K562 (cell line): ENCODE data around the gene ZBTB18. TPM values are rescaled to one million over a fixed set of nuclear protein-coding genes. Genes with fewer than 3 reads are reported as not detected.

Experiments
- ARID3A ChIP-seq: IDR thresholded peaks from 2 replicates; pipeline ENCODE4 v1.6.1; 2012; ENCODE audit warnings: low read depth, low read length, improper control_type of control experiment, borderline replicate concordance
- ARNT ChIP-seq, 2 experiments: fragments of 450-650 bp; IDR thresholded peaks; 2 replicates each; pipeline ENCODE4 v1.6.1; 2016; ENCODE audit warnings: mild to moderate bottlenecking in 1 of 2
- EGR1 ChIP-seq: fragments of 450-650 bp; conservative IDR thresholded peaks from 2 replicates; pipeline ENCODE4 v1.6.1; 2017; ENCODE audit warnings: mild to moderate bottlenecking
- HMGN3 ChIP-seq: IDR thresholded peaks from 2 replicates; pipeline ENCODE4 v1.6.1; 2011; ENCODE audit warnings: borderline replicate concordance, low read depth, mild to moderate bottlenecking, mixed read lengths, low read length; ENCODE audit not compliant: insufficient read length; ENCODE audit errors: extremely low read depth
- HOXB6 ChIP-seq: fragments of 250-450 bp; sonication (Bioruptor Pico); IDR thresholded peaks from 2 replicates; pipeline ENCODE4 v1.5.1; 2022; ENCODE audit warnings: mild to moderate bottlenecking, borderline replicate concordance
- MCM5 ChIP-seq: fragments of 450-650 bp; IDR thresholded peaks from 2 replicates; pipeline ENCODE4 v1.6.1; 2016; ENCODE audit warnings: low read depth
- MYNN ChIP-seq, 2 experiments: sonication (generic); formaldehyde crosslinking in 1 of 2; IDR thresholded peaks; 2 replicates each; pipeline versions ENCODE4 v1.5.0 to v1.6.1; 2016 to 2020; ENCODE audit warnings: antibody characterized with exemption in 1 of 2, missing genetic modification reagents in 1 of 2
- NCOR1 ChIP-seq: fragments of 450-650 bp; IDR thresholded peaks from 2 replicates; pipeline ENCODE4 v1.6.1; 2016; ENCODE audit warnings: mild to moderate bottlenecking, moderate library complexity
- POLR2G ChIP-seq: fragments of 200-400 bp; formaldehyde crosslinking; IDR thresholded peaks from 2 replicates; pipeline ENCODE4 v1.6.1; 2017; ENCODE audit warnings: low read depth, mild to moderate bottlenecking, antibody characterized with exemption, low read length, moderate library complexity
- RNF2 ChIP-seq: sonication (generic); IDR thresholded peaks from 2 replicates; pipeline ENCODE4 v1.6.1; 2016
- SMARCC2 ChIP-seq: fragments of 450-650 bp; IDR thresholded peaks from 2 replicates; pipeline ENCODE4 v1.6.1; 2017; ENCODE audit warnings: antibody characterized with exemption, moderate library complexity, mild to moderate bottlenecking, low read depth
- YBX1 ChIP-seq: fragments of 450-650 bp; IDR thresholded peaks from 2 replicates; pipeline ENCODE4 v1.7.1; 2016; ENCODE audit warnings: mild to moderate bottlenecking
- YY1 ChIP-seq, 3 experiments: IDR thresholded peaks; 2 replicates each; pipeline ENCODE4 v1.6.1; 2011; ENCODE audit warnings: low read length in 2 of 3, mild to moderate bottlenecking in 2 of 3, moderate library complexity in 2 of 3, borderline replicate concordance in 1 of 3, control low read depth in 1 of 3, low read depth in 1 of 3; ENCODE audit not compliant: insufficient read depth in 3 of 3, insufficient replicate concordance in 2 of 3, control insufficient read depth in 1 of 3, insufficient read length in 1 of 3; ENCODE audit errors: extremely low read depth in 1 of 3
- ZNF324 ChIP-seq: fragments of 250-450 bp; sonication (Bioruptor Pico); IDR thresholded peaks from 2 replicates; pipeline ENCODE4 v1.4.0; 2020; ENCODE audit warnings: mild to moderate bottlenecking
- ZNF639 ChIP-seq, 2 experiments: fragments of 200-800 bp in 1 of 2; sonication (Bioruptor generic) in 1 of 2; sonication (generic) in 1 of 2; formaldehyde crosslinking in 1 of 2; IDR thresholded peaks in 1 of 2; conservative IDR thresholded peaks in 1 of 2; 2 replicates each; pipeline versions ENCODE4 v1.5.0 to v1.6.1; 2016 to 2020; ENCODE audit warnings: missing compliant biosample characterization in 1 of 2, missing genetic modification characterization in 1 of 2, missing genetic modification reagents in 1 of 2
- polyA plus RNA-seq, 8 experiments: library from polyadenylated mRNA; depleted of rRNA in 4 of 8; stranded (reverse) in 5 of 8; unstranded in 3 of 8; fragments of >200 nt; fragmentation: Nextera tagmentation in 2 of 8; fragmentation: Illumina TruSeq in 1 of 8; extraction: Ambion mirVana in 2 of 8; extraction: Trizol in 1 of 8; gene quantifications; 2 replicates each; pipeline versions ENCODE4 v1.2.1 to v1.2.3, GENCODE V29; 2011 to 2014; ENCODE audit warnings: inconsistent platforms in 1 of 8, missing spikeins in 1 of 8
- total RNA-seq, 7 experiments: library from RNA; depleted of rRNA in 6 of 7; stranded (reverse); fragments of >200 nt in 6 of 7; fragmentation: Illumina TruSeq in 2 of 7; extraction: Trizol in 2 of 7; gene quantifications; 2 replicates each; pipeline versions ENCODE4 v1.2.1 to v1.2.3, GENCODE V29; 2011 to 2021; ENCODE audit warnings: low replicate concordance in 1 of 7

The ZBTB18 gene
- total and polyA plus RNA-seq, 9 of the 15 experiments (the other 6 are each of a cell fraction or from before 2014, with no cell fraction given) = 0.13 to 2.6 (median 1.6) TPM

GRCh38 chr1:244046907-244047611, 4.0 kb upstream of the ZBTB18 start (continued):
- TF ChIP-seq POLR2G (no peak), SMARCC2 (no peak), MCM5 (no peak), MYNN (IDR thresholded peaks at IDR 0.05) (no peak), MYNN (CRISPR knock-in tag; IDR thresholded peaks at IDR 0.05) (no peak), NCOR1 (no peak), RNF2 (no peak), ZNF324 (no peak), ARNT (IDR thresholded peaks at IDR 0.05) (0 out of 4 replicates have a peak, but pooled peaks of 1 of the 2 experiments have one; percentile 40), ARID3A (0 out of 2 replicates have a peak, but pooled peaks have one; percentile 5), YBX1 (no peak), YY1 (IDR thresholded peaks at IDR 0.05; ENCODE audit: borderline replicate concordance in 1 of 3, control insufficient read depth in 1 of 3, extremely low read depth in 1 of 3, insufficient read depth in 3 of 3, insufficient read length in 1 of 3, insufficient replicate concordance in 2 of 3, low read depth in 1 of 3, low read length in 2 of 3) (no peak), HOXB6 (CRISPR knock-in tag) (no peak), HMGN3 (no peak), EGR1 (no peak), ZNF639 (CRISPR knock-in tag; conservative IDR thresholded peaks at IDR 0.05 in 1 of 2, IDR thresholded peaks at IDR 0.05 in 1 of 2) (no peak)
